GM12878 (cell line): ENCODE measurements around the gene RBP3. TPM values are rescaled to one million over a fixed set of nuclear protein-coding genes. Genes with fewer than 3 reads are reported as not detected.

ENCODE experiments used
- ATAC-seq: fragments of 200-7000 bp; cut with Tn5 transposase; 3 replicates; pipeline ENCODE4 v1.9.1; 2020; ENCODE audit warnings: mild to moderate bottlenecking, moderate library complexity
- BruUV-seq: library from RNA; stranded (reverse); fragments of 400-500 nt; replicated peaks from 2 replicates; lab custom pipeline; 2021; lab: Mats Ljungman, UMichigan
- CTCF ChIA-PET: fragments of 300-600 bp; sonication (Branson Sonifier 250); formaldehyde crosslinking; extraction: SDS; loops from one replicate; lab custom pipeline; 2021; ENCODE audit warnings: inconsistent platforms; lab: Yijun Ruan, JAX
- POLR2A ChIA-PET: fragments of 350-600 bp; formaldehyde crosslinking; extraction: SDS; loops from one replicate; lab custom pipeline; 2021; ENCODE audit warnings: inconsistent platforms; lab: Charles Lee
- RAD21 ChIA-PET: fragments of 300-600 bp; sonication (Branson Sonifier 250); formaldehyde crosslinking; loops from one replicate; lab custom pipeline; 2023; ENCODE audit warnings: antibody characterized with exemption; ENCODE audit not compliant: unreplicated experiment; lab: Charles Lee
- SMC1A ChIA-PET: fragments of 300-600 bp; sonication (Branson Sonifier 250); formaldehyde crosslinking; loops from one replicate; lab custom pipeline; 2023; ENCODE audit not compliant: unreplicated experiment, uncharacterized antibody; lab: Charles Lee
- DNase-seq: peaks from one replicate; pipeline ENCODE4 v3.0.0-alpha.2; 2011; ENCODE audit warnings: low read depth, low spot score
- FAIRE-seq: peaks from 3 replicates; lab custom pipeline; 2011; peaks lifted over from hg19 to GRCh38; lab: Jason Lieb, UNC
- H2AFZ ChIP-seq: 2 replicates; pipeline ENCODE4 v1.6.0; 2011; ENCODE audit warnings: low read depth, low read length, control low read depth; ENCODE audit not compliant: control insufficient read depth
- H3K27ac ChIP-seq: 2 replicates; pipeline ENCODE4 v1.5.1; 2011; ENCODE audit warnings: control low read depth; ENCODE audit not compliant: control insufficient read depth, insufficient read depth
- H3K27me3 ChIP-seq, 2 experiments: replicated peaks in 1 of 2; 2 replicates each; pipeline versions ENCODE4 v1.6.0 to v1.6.1; 2011; ENCODE audit warnings: low read length in 1 of 2; ENCODE audit not compliant: control insufficient read depth in 2 of 2, insufficient read depth in 2 of 2
- H3K36me3 ChIP-seq, 2 experiments: 2 replicates each; pipeline ENCODE4 v1.5.1; 2011; ENCODE audit warnings: low read length in 1 of 2; ENCODE audit not compliant: control insufficient read depth in 2 of 2, insufficient read depth in 2 of 2
- H3K4me1 ChIP-seq: 2 replicates; pipeline ENCODE4 v1.6.1; 2011; ENCODE audit warnings: mild to moderate bottlenecking, low read length, moderate library complexity, mixed read lengths; ENCODE audit not compliant: control insufficient read depth, insufficient read depth
- H3K4me2 ChIP-seq: 2 replicates; pipeline ENCODE4 v1.6.0; 2011; ENCODE audit warnings: control low read depth; ENCODE audit not compliant: control insufficient read depth, insufficient read depth
- H3K4me3 ChIP-seq: fragments of 200-600 bp; sonication (generic); 2 replicates; pipeline ENCODE4 v1.5.1; 2016
- H3K79me2 ChIP-seq: 2 replicates; pipeline ENCODE4 v1.6.0; 2011; ENCODE audit warnings: low read length; ENCODE audit not compliant: control insufficient read depth, insufficient read depth
- H3K9ac ChIP-seq: 2 replicates; pipeline ENCODE4 v1.8.0; 2011; ENCODE audit warnings: low read length, control low read depth, mixed read lengths; ENCODE audit not compliant: control insufficient read depth, insufficient read depth
- H3K9me3 ChIP-seq: replicated peaks from 3 replicates; pipeline ENCODE4 v1.5.1; 2011; ENCODE audit warnings: mild to moderate bottlenecking, low read length; ENCODE audit not compliant: control insufficient read depth, insufficient read depth
- H4K20me1 ChIP-seq: 2 replicates; pipeline ENCODE4 v1.6.0; 2011; ENCODE audit not compliant: control insufficient read depth, insufficient read depth
- ASH2L ChIP-seq: fragments of 300-600, 200-600 bp; sonication (generic); IDR thresholded peaks from 2 replicates; pipeline ENCODE4 v1.6.1; 2017; ENCODE audit warnings: low read depth, mild to moderate bottlenecking, borderline replicate concordance
- BRCA1 ChIP-seq: IDR thresholded peaks from 2 replicates; pipeline ENCODE4 v1.6.1; 2011; ENCODE audit warnings: low read depth, low read length, improper control_type of control experiment
- EED ChIP-seq: sonication (generic); IDR thresholded peaks from 2 replicates; pipeline ENCODE4 v1.6.1; 2016; ENCODE audit warnings: antibody characterized with exemption, low read depth
- EGR1 ChIP-seq, 2 experiments: IDR thresholded peaks; 1 replicate in 1 of 2; 2 replicates in 1 of 2; pipeline ENCODE4 v1.6.1; 2011 to 2012; ENCODE audit warnings: low read depth in 2 of 2, low read length in 2 of 2, borderline replicate concordance in 1 of 2, mild to moderate bottlenecking in 1 of 2, moderate library complexity in 1 of 2
- HDAC6 ChIP-seq: fragments of 200-600 bp; sonication (generic); IDR thresholded peaks from one replicate; pipeline ENCODE4 v1.8.0; 2017; ENCODE audit warnings: antibody characterized with exemption; ENCODE audit not compliant: unreplicated experiment
- JUNB ChIP-seq: IDR thresholded peaks from 2 replicates; pipeline ENCODE4 v1.6.1; 2016; ENCODE audit warnings: antibody characterized with exemption, mild to moderate bottlenecking
- KAT2A ChIP-seq: conservative IDR thresholded peaks from 2 replicates; pipeline ENCODE4 v1.6.1; 2011; ENCODE audit warnings: low read depth, low read length; ENCODE audit not compliant: control insufficient read depth
- LARP7 ChIP-seq: fragments of 450-650 bp; IDR thresholded peaks from 2 replicates; pipeline ENCODE4 v1.6.1; 2017; ENCODE audit warnings: mild to moderate bottlenecking
- MAX ChIP-seq: IDR thresholded peaks from 2 replicates; pipeline ENCODE4 v1.6.1; 2012; ENCODE audit warnings: low read depth, low read length, improper control_type of control experiment
- MXI1 ChIP-seq: fragments of 150-350 bp; IDR thresholded peaks from 2 replicates; pipeline ENCODE4 v1.6.1; 2011; ENCODE audit warnings: low read depth, mild to moderate bottlenecking, inconsistent platforms, low read length, improper control_type of control experiment
- NR2C2 ChIP-seq: IDR thresholded peaks from 2 replicates; pipeline ENCODE4 v1.6.1; 2011; ENCODE audit warnings: borderline replicate concordance, low read depth; ENCODE audit not compliant: control insufficient read depth, insufficient read length
- NR2F1 ChIP-seq: fragments of 450-650 bp; conservative IDR thresholded peaks from 2 replicates; pipeline ENCODE4 v1.6.1; 2017; ENCODE audit warnings: mild to moderate bottlenecking
- POLR2A ChIP-seq: IDR thresholded peaks from 2 replicates; pipeline ENCODE4 v1.6.1; 2011; ENCODE audit warnings: low read depth, mild to moderate bottlenecking, low read length
- SMARCA5 ChIP-seq: fragments of 450-650 bp; IDR thresholded peaks from 2 replicates; pipeline ENCODE4 v1.6.1; 2017; ENCODE audit warnings: mild to moderate bottlenecking
- USF1 ChIP-seq: IDR thresholded peaks from 2 replicates; pipeline ENCODE4 v1.6.1; 2011; ENCODE audit warnings: borderline replicate concordance, low read depth, mild to moderate bottlenecking, moderate library complexity, mixed read lengths, low read length; ENCODE audit not compliant: insufficient read depth; ENCODE audit errors: extremely low read length
- ZBTB4 ChIP-seq: fragments of 450-650 bp; formaldehyde crosslinking; IDR thresholded peaks from 2 replicates; pipeline ENCODE4 v1.4.0; 2022; ENCODE audit warnings: mild to moderate bottlenecking, moderate library complexity
- ZNF622 ChIP-seq: fragments of 450-650 bp; IDR thresholded peaks from 2 replicates; pipeline ENCODE4 v1.6.1; 2017; ENCODE audit warnings: mild to moderate bottlenecking, inconsistent platforms
- ZNF687 ChIP-seq: fragments of 450-650 bp; IDR thresholded peaks from 2 replicates; pipeline ENCODE4 v1.6.1; 2017; ENCODE audit warnings: mild to moderate bottlenecking, moderate library complexity
- WGBS: methylation state at CpG from one replicate; pipeline ENCODE4 v1.1.6; 2016; ENCODE audit warnings: low lambda C conversion rate; ENCODE audit not compliant: insufficient replicate concordance, insufficient coverage; ENCODE audit errors: missing lambda C conversion rate; 5-methylcytosine and 5-hydroxymethylcytosine counted together
- in situ Hi-C: fragments of 300-500 bp; cut with MboI; formaldehyde crosslinking; loops from 9 replicates; pipeline ENCODE4 v1.14.3; 2018; ENCODE audit warnings: mixed read lengths
- intact Hi-C: fragments of 100-400 bp; cut with micrococcal nuclease; formaldehyde crosslinking; loops from one replicate; pipeline ENCODE4 v1.14.2; 2022; ENCODE audit not compliant: unreplicated experiment
- polyA plus RNA-seq, 11 experiments: library from polyadenylated mRNA; depleted of rRNA in 4 of 11; unstranded in 6 of 11; stranded (reverse) in 5 of 11; fragments of >200 nt; fragmentation: Nextera tagmentation in 4 of 11; fragmentation: Illumina TruSeq in 1 of 11; extraction: Ambion mirVana in 4 of 11; extraction: Trizol in 1 of 11; gene quantifications; 1 replicate in 1 of 11; 2 replicates in 10 of 11; pipeline versions ENCODE4 v1.2.1 to v1.2.3, GENCODE V29; 2011 to 2016; ENCODE audit warnings: inconsistent platforms in 2 of 11, missing spikeins in 2 of 11, low read depth in 1 of 11
- total RNA-seq, 4 experiments: library from RNA; depleted of rRNA in 3 of 4; stranded (reverse); fragments of >200 nt in 3 of 4; fragmentation: Illumina TruSeq in 1 of 4; extraction: Trizol in 1 of 4; gene quantifications; 2 replicates each; pipeline versions ENCODE4 v1.2.1 to v1.2.3, GENCODE V29; 2013 to 2021

The RBP3 gene
- total and polyA plus RNA-seq, 10 of the 15 experiments (the other 5 are each of a cell fraction or from before 2014, with no cell fraction given) = not detected

- RAD21 ChIA-PET = no interaction called here
- Histone ChIP-seq H3K4me3 (no peak overlapping the region), H3K4me1 (no peaks in the 10 kb centered on the region), H2AFZ (no peak overlapping the region), H4K20me1 (no peaks in the 10 kb centered on the region), H3K9ac (no peak overlapping the region), H3K79me2 (no peaks in the 10 kb centered on the region), H3K27me3 (no peaks in the 10 kb centered on the region; a peak in 1 of 4 replicates), H3K36me3 (no peaks in the 10 kb centered on the region), H3K9me3 (no peaks in the 10 kb centered on the region; the same call in 2 of the 3 replicates), H3K4me2 (no peak overlapping the region), H3K27ac (no peak overlapping the region)
- DNase-seq = no peak
- 87% methylated on average over 3 of the region's 3 CpGs for WGBS
- in situ Hi-C loops (no loop called here), intact Hi-C loops (no loop called here)
- POLR2A ChIA-PET = no interaction called here
- BruUV-seq = no TSS peak
- no peak for ATAC-seq
- SMC1A ChIA-PET = no interaction called here
- CTCF ChIA-PET = no interaction called here
- no peak for FAIRE-seq
- TF ChIP-seq EGR1 (IDR thresholded peaks at IDR 0.05; ENCODE audit: borderline replicate concordance in 1 of 2, low read depth in 2 of 2, low read length in 2 of 2) (no peak), ZBTB4 (no peak), NR2C2 (no peak), BRCA1 (no peak), HDAC6 (no peak), JUNB (no peak), MAX (no peak), MXI1 (no peak), POLR2A (no peak), USF1 (no peak), EED (no peak), ZNF687 (no peak), ZNF622 (no peak), NR2F1 (no peak), LARP7 (no peak), ASH2L (no peak), KAT2A (no peak), SMARCA5 (no peak)
Measured at GRCh38 chr10:47400786-47401185, 52.6 kb downstream of the RBP3 start.
